Measurements from ENCODE around the gene RAB15. TPM values are rescaled to one million over a fixed set of nuclear protein-coding genes. Genes with fewer than 3 reads are reported as not detected.

The RAB15 gene
- total and polyA plus RNA-seq, 2 donors (not counting 3 experiments of a cell fraction or from before 2014, with no cell fraction given) = 24.9 to 33.3 TPM

DNA sequence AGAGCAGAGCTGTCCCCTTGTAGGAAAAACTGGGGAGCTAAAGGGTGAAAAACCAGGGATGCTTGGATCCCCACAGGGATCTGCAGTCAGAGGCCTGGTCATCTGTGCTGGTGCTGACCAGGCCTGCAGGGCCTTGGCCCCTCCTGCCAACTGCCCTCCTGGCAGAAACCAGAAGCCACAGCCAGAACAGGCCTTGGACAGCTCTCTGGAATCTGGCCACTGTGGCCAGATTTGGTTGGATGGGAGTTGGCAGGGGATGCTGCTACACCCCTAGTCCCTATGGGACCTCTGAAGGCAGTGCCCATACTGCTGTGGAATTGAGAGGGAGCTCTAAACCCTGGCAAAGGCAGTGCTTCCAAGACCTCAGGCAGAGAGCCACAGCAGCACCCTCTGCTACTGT is 20.4 kb downstream of the RAB15 start:
- no peaks in the 10 kb centered on the region for H3K4me1 ChIP-seq (ENCODE audit: control insufficient read depth, extremely low read depth, insufficient read depth, low read length)
- dilution Hi-C loops (cut with MboI; ENCODE audit: extremely low pct_ligation_motif_present, low sequenced_read_pairs) = no loop called here
- DNase-seq (ENCODE audit: low read depth, low spot score) = no peak
- H3K36me3 ChIP-seq (ENCODE audit: control insufficient read depth in 2 of 2, extremely low read depth in 1 of 2, insufficient read depth in 2 of 2, low read length in 2 of 2) = peaks cover 0 to 31% of the 10 kb centered on the region in 2 experiments
- H3K27ac ChIP-seq (ENCODE audit: insufficient read depth, low read depth, low read length) = no peak overlapping the region
- no peak overlapping the region for H2AFZ ChIP-seq (ENCODE audit: low read depth, low read length)
- H3K27me3 ChIP-seq (ENCODE audit: control insufficient read depth in 2 of 2, insufficient read depth in 2 of 2, low read length in 2 of 2) = no peaks in the 10 kb centered on the region
- FAIRE-seq = no peak
- ChIA-PET POLR2A (no interaction called here), CTCF (interaction anchor here (1.4 to 1.6 kb wide), 2 partner anchors 12 to 68 kb away, joined by 3 to 5 read pairs; no protein-coding TSS in a partner anchor)
- no peaks in the 10 kb centered on the region for H4K20me1 ChIP-seq (replicated peaks; ENCODE audit: control insufficient read depth, extremely low read depth, insufficient read depth, low read length)
- no peaks in the 10 kb centered on the region for H3K9me1 ChIP-seq (replicated peaks; ENCODE audit: control insufficient read depth, extremely low read depth, insufficient read depth, low read length)
- intact Hi-C loops (cut with micrococcal nuclease) = no loop called here
- H3K9me3 ChIP-seq (replicated peaks; ENCODE audit: control insufficient read depth, insufficient read depth, low read length) = no peaks in the 10 kb centered on the region
- no peak overlapping the region for H3K4me2 ChIP-seq (ENCODE audit: insufficient read depth, low read length)
- TF ChIP-seq, protein P1, sequence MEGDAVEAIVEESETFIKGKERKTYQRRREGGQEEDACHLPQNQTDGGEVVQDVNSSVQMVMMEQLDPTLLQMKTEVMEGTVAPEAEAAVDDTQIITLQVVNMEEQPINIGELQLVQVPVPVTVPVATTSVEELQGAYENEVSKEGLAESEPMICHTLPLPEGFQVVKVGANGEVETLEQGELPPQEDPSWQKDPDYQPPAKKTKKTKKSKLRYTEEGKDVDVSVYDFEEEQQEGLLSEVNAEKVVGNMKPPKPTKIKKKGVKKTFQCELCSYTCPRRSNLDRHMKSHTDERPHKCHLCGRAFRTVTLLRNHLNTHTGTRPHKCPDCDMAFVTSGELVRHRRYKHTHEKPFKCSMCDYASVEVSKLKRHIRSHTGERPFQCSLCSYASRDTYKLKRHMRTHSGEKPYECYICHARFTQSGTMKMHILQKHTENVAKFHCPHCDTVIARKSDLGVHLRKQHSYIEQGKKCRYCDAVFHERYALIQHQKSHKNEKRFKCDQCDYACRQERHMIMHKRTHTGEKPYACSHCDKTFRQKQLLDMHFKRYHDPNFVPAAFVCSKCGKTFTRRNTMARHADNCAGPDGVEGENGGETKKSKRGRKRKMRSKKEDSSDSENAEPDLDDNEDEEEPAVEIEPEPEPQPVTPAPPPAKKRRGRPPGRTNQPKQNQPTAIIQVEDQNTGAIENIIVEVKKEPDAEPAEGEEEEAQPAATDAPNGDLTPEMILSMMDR (IDR thresholded peaks at IDR 0.05; ENCODE audit: extremely low read depth in 1 of 2, insufficient read depth in 1 of 2, low read depth in 1 of 2, low read length in 2 of 2) = no peak
- TF ChIP-seq MYC (IDR thresholded peaks at IDR 0.05; ENCODE audit: low read depth, low read length) = no peak
- no peak for TF ChIP-seq EZH2 (IDR thresholded peaks at IDR 0.05; ENCODE audit: borderline replicate concordance, low read depth, low read length, severe bottlenecking)
- TF ChIP-seq FOS (IDR thresholded peaks at IDR 0.05; ENCODE audit: borderline replicate concordance, insufficient read depth, low read length) = no peak
- TF ChIP-seq POLR2A (IDR thresholded peaks at IDR 0.05; ENCODE audit: low read depth, low read length) = no peak
- TF ChIP-seq POLR2AphosphoS5 (IDR thresholded peaks at IDR 0.05; ENCODE audit: insufficient read depth, low read depth, low read length) = no peak
- no peak for TF ChIP-seq GATA2 (IDR thresholded peaks at IDR 0.05; ENCODE audit: insufficient read depth, insufficient read length, low read depth, low read length)
- no peak for TF ChIP-seq JUN (IDR thresholded peaks at IDR 0.05; ENCODE audit: borderline replicate concordance, insufficient read depth, insufficient read length, low read depth)
- TF ChIP-seq, protein P2, sequence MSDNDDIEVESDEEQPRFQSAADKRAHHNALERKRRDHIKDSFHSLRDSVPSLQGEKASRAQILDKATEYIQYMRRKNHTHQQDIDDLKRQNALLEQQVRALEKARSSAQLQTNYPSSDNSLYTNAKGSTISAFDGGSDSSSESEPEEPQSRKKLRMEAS (IDR thresholded peaks at IDR 0.05; ENCODE audit: insufficient read depth, insufficient read length) = no peak
- no TSS peak for BruUV-seq (replicated peaks)
- H3K4me3 ChIP-seq (replicated peaks in 1 of 3; ENCODE audit: insufficient read depth in 1 of 3, low read depth in 1 of 3, low read length in 3 of 3) = no peak overlapping the region
- no peaks in the 10 kb centered on the region for H3K79me2 ChIP-seq (ENCODE audit: control insufficient read depth, insufficient read depth, low read length)
- no peak overlapping the region for H3K9ac ChIP-seq (replicated peaks; ENCODE audit: extremely low read depth, insufficient read depth, low read length)

Data from endothelial cell of umbilical vein (primary cell).